HepG2 (cell line): ENCODE results near the gene IMPDH1. TPM values are rescaled to one million over a fixed set of nuclear protein-coding genes. Genes with fewer than 3 reads are reported as not detected.

Experiments used
- ATAC-seq: fragments of 200-7000 bp; cut with Tn5 transposase; 3 replicates; pipeline ENCODE4 v1.9.1; 2020; ENCODE audit warnings: mild to moderate bottlenecking, moderate library complexity
- BruUV-seq: library from RNA; stranded (reverse); fragments of 400-500 nt; replicated peaks from 2 replicates; lab custom pipeline; 2021; lab: Mats Ljungman, UMichigan
- CTCF ChIA-PET: fragments of 300-600 bp; formaldehyde crosslinking; extraction: SDS; loops from one replicate; lab custom pipeline; 2021; ENCODE audit warnings: low total read pairs, inconsistent platforms, low intra/inter-chr PET ratio; lab: Yijun Ruan, JAX
- POLR2A ChIA-PET: fragments of 350-600 bp; sonication (Branson Sonifier 250); formaldehyde crosslinking; loops from one replicate; lab custom pipeline; 2020; ENCODE audit warnings: antibody characterized with exemption, inconsistent platforms; lab: Yijun Ruan, JAX
- DNase-seq: peaks from one replicate; pipeline ENCODE4 v3.0.0-alpha.2; 2015; ENCODE audit warnings: low spot score
- FAIRE-seq: peaks from 3 replicates; lab custom pipeline; 2011; peaks lifted over from hg19 to GRCh38; lab: Jason Lieb, UNC
- H2AFZ ChIP-seq: one replicate; pipeline ENCODE4 v1.6.1; 2011; ENCODE audit warnings: low read length, inconsistent platforms
- H3K27ac ChIP-seq: fragments of 300-600 bp; 3 replicates; pipeline ENCODE4 v1.8.0; 2011; ENCODE audit warnings: mixed run types, mild to moderate bottlenecking, mixed read lengths, low read length, inconsistent platforms; ENCODE audit not compliant: insufficient read depth; ENCODE audit errors: extremely low read length
- H3K27me3 ChIP-seq, 2 experiments: fragments of 200-600 bp in 1 of 2; 2 replicates in 1 of 2; 3 replicates in 1 of 2; pipeline versions ENCODE4 v1.6.0 to v1.8.0; 2011; ENCODE audit warnings: low read length in 2 of 2, mild to moderate bottlenecking in 2 of 2, moderate library complexity in 2 of 2, inconsistent platforms in 1 of 2; ENCODE audit not compliant: insufficient read depth in 2 of 2, control insufficient read depth in 1 of 2
- H3K36me3 ChIP-seq, 2 experiments: fragments of 200-600 bp in 1 of 2; replicated peaks in 1 of 2; 2 replicates in 1 of 2; 3 replicates in 1 of 2; pipeline versions ENCODE4 v1.5.1 to v1.8.0; 2011; ENCODE audit warnings: low read length in 2 of 2, inconsistent platforms in 1 of 2; ENCODE audit not compliant: insufficient read depth in 2 of 2, control insufficient read depth in 1 of 2
- H3K4me1 ChIP-seq: 2 replicates; pipeline ENCODE4 v1.5.1; 2012; ENCODE audit warnings: low read length, inconsistent platforms; ENCODE audit not compliant: insufficient read depth
- H3K4me2 ChIP-seq: 2 replicates; pipeline ENCODE4 v1.6.0; 2011; ENCODE audit warnings: low read depth, low read length, inconsistent platforms
- H3K4me3 ChIP-seq, 3 experiments: fragments of 200-600 bp in 1 of 3; sonication (generic), shearing (Covaris generic) in 1 of 3; replicated peaks in 1 of 3; 2 replicates each; pipeline ENCODE4 v1.5.1; 2011 to 2016; ENCODE audit warnings: low read length in 3 of 3, inconsistent platforms in 2 of 3, low read depth in 2 of 3, mild to moderate bottlenecking in 2 of 3, control low read depth in 1 of 3, mixed read lengths in 1 of 3; ENCODE audit not compliant: insufficient read depth in 1 of 3
- H3K79me2 ChIP-seq: one replicate; pipeline ENCODE4 v1.6.1; 2011; ENCODE audit warnings: low read length, inconsistent platforms; ENCODE audit not compliant: insufficient read depth
- H3K9ac ChIP-seq: 2 replicates; pipeline ENCODE4 v1.6.0; 2011; ENCODE audit warnings: mild to moderate bottlenecking, low read depth, low read length, inconsistent platforms; ENCODE audit not compliant: insufficient read depth
- H3K9me3 ChIP-seq: 2 replicates; pipeline ENCODE4 v1.5.1; 2012; ENCODE audit warnings: mild to moderate bottlenecking, low read length
- H4K20me1 ChIP-seq: 2 replicates; pipeline ENCODE4 v1.6.0; 2011; ENCODE audit warnings: inconsistent platforms, mild to moderate bottlenecking, low read length, moderate library complexity; ENCODE audit not compliant: insufficient read depth
- CEBPG ChIP-seq: IDR thresholded peaks from 2 replicates; pipeline ENCODE4 v1.6.1; 2016
- ELF3 ChIP-seq: IDR thresholded peaks from 2 replicates; pipeline ENCODE4 v1.6.1; 2016; ENCODE audit warnings: missing genetic modification reagents, missing compliant biosample characterization
- EP300 ChIP-seq, 3 experiments: sonication (generic) in 1 of 3; formaldehyde crosslinking in 1 of 3; IDR thresholded peaks; 2 replicates each; pipeline versions ENCODE4 v1.5.1 to v1.6.1; 2011 to 2020; ENCODE audit warnings: low read depth in 2 of 3, low read length in 2 of 3, borderline replicate concordance in 1 of 3, improper control_type of control experiment in 1 of 3, mild to moderate bottlenecking in 1 of 3, missing genetic modification reagents in 1 of 3, moderate library complexity in 1 of 3
- GATAD2A ChIP-seq: IDR thresholded peaks from 2 replicates; pipeline ENCODE4 v1.6.1; 2016
- ISL2 ChIP-seq: sonication (generic); formaldehyde crosslinking; IDR thresholded peaks from 2 replicates; pipeline ENCODE4 v1.5.0; 2020; ENCODE audit warnings: missing genetic modification reagents
- PPARG ChIP-seq: conservative IDR thresholded peaks from 2 replicates; pipeline ENCODE4 v1.6.1; 2016; ENCODE audit warnings: missing biosample characterization, missing genetic modification reagents
- SALL1 ChIP-seq: sonication (generic); formaldehyde crosslinking; IDR thresholded peaks from 2 replicates; pipeline ENCODE4 v1.8.0; 2022; ENCODE audit warnings: mild to moderate bottlenecking, missing genetic modification reagents
- ZNF205 ChIP-seq: IDR thresholded peaks from 2 replicates; pipeline ENCODE4 v1.6.1; 2018; ENCODE audit warnings: missing biosample characterization, missing genetic modification reagents
- WGBS: methylation state at CpG from one replicate; pipeline ENCODE4 v1.1.6; 2017; ENCODE audit warnings: low lambda C conversion rate; 5-methylcytosine and 5-hydroxymethylcytosine counted together
- in situ Hi-C: cut with HindIII; loops from 2 replicates; pipeline ENCODE4 v1.10.0; 2017; ENCODE audit warnings: low pct_unique_long_range_greater_than_20kb; ENCODE audit not compliant: extremely low pct_ligation_motif_present
- intact Hi-C: fragments of 100-400 bp; cut with micrococcal nuclease; formaldehyde crosslinking; loops from one replicate; pipeline ENCODE4 v1.10.0; 2022; ENCODE audit not compliant: unreplicated experiment
- polyA plus RNA-seq, 8 experiments: library from polyadenylated mRNA; depleted of rRNA in 3 of 8; stranded (reverse) in 7 of 8; unstranded in 1 of 8; fragments of >200 nt; fragmentation: Illumina TruSeq in 4 of 8; extraction: Trizol in 4 of 8; gene quantifications; 2 replicates each; pipeline versions ENCODE4 v1.2.1 to v1.2.3, GENCODE V29; 2011 to 2016; ENCODE audit warnings: low read depth in 4 of 8, missing spikeins in 1 of 8, mixed read lengths in 1 of 8; ENCODE audit not compliant: insufficient read depth in 1 of 8
- total RNA-seq, 5 experiments: library from RNA; depleted of rRNA; stranded (reverse); fragments of >200 nt; fragmentation: Illumina TruSeq; extraction: Trizol; gene quantifications; 2 replicates each; pipeline ENCODE4 v1.2.3, GENCODE V29; 2016; ENCODE audit warnings: low read depth in 1 of 5
- TF ChIP-seq, protein P1 (sequence below): sonication (generic); formaldehyde crosslinking; IDR thresholded peaks from 2 replicates; pipeline ENCODE4 v1.9.0; 2021; ENCODE audit warnings: mild to moderate bottlenecking, missing genetic modification reagents
- TF ChIP-seq, protein P2 (sequence below): IDR thresholded peaks from 2 replicates; pipeline ENCODE4 v1.4.0; 2020; ENCODE audit warnings: mild to moderate bottlenecking, missing genetic modification reagents

The IMPDH1 gene
- total and polyA plus RNA-seq, 2 of the 13 experiments (the other 11 are each of a cell fraction or from before 2014, with no cell fraction given): 22.8 to 34.0 TPM

DNA sequence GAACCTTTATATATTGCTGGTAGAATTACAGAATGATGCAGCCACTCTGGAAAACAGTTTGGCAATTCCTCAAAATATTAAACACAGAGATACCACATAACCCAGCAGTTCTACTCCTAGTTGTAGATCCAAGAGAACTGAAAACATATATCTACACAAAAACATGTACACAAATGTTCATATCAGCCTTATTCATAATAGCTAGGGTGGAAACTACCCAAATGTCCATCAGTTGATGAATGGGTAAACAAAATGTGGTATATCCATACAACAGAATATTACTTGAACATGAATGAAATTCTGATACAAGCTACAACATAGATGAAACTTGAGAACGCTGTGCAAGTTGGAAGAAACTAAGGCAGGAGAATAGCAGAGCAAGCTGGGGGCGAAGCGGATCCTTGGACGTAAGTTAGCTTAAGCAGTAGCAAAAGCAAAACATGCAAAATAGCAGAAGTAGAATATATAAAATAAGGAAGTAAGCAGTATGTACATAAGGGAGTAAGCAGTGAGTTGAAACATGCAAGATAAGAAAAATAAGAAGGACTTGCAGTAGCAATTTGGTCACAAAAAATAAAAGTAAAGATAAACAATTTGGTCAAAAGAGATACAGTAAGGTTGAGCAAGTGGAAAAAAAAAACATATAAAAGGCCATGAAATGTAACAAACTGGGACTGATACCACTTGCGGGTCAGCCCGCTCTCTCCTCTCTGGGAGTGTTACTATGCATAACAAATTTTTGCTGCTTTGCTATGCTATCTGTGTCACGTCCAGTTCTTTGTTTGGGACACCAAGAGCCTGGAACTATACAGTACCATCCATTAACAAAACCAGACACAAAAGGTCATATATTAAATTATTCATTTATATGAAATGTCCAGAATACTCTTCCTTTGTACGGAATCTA, 27.9 kb upstream of the IMPDH1 start (continued):
- TF ChIP-seq, protein P1, sequence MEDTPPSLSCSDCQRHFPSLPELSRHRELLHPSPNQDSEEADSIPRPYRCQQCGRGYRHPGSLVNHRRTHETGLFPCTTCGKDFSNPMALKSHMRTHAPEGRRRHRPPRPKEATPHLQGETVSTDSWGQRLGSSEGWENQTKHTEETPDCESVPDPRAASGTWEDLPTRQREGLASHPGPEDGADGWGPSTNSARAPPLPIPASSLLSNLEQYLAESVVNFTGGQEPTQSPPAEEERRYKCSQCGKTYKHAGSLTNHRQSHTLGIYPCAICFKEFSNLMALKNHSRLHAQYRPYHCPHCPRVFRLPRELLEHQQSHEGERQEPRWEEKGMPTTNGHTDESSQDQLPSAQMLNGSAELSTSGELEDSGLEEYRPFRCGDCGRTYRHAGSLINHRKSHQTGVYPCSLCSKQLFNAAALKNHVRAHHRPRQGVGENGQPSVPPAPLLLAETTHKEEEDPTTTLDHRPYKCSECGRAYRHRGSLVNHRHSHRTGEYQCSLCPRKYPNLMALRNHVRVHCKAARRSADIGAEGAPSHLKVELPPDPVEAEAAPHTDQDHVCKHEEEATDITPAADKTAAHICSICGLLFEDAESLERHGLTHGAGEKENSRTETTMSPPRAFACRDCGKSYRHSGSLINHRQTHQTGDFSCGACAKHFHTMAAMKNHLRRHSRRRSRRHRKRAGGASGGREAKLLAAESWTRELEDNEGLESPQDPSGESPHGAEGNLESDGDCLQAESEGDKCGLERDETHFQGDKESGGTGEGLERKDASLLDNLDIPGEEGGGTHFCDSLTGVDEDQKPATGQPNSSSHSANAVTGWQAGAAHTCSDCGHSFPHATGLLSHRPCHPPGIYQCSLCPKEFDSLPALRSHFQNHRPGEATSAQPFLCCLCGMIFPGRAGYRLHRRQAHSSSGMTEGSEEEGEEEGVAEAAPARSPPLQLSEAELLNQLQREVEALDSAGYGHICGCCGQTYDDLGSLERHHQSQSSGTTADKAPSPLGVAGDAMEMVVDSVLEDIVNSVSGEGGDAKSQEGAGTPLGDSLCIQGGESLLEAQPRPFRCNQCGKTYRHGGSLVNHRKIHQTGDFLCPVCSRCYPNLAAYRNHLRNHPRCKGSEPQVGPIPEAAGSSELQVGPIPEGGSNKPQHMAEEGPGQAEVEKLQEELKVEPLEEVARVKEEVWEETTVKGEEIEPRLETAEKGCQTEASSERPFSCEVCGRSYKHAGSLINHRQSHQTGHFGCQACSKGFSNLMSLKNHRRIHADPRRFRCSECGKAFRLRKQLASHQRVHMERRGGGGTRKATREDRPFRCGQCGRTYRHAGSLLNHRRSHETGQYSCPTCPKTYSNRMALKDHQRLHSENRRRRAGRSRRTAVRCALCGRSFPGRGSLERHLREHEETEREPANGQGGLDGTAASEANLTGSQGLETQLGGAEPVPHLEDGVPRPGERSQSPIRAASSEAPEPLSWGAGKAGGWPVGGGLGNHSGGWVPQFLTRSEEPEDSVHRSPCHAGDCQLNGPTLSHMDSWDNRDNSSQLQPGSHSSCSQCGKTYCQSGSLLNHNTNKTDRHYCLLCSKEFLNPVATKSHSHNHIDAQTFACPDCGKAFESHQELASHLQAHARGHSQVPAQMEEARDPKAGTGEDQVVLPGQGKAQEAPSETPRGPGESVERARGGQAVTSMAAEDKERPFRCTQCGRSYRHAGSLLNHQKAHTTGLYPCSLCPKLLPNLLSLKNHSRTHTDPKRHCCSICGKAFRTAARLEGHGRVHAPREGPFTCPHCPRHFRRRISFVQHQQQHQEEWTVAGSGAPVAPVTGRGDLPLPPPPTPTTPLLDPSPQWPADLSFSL (CRISPR knock-in tag): no peak

DNA sequence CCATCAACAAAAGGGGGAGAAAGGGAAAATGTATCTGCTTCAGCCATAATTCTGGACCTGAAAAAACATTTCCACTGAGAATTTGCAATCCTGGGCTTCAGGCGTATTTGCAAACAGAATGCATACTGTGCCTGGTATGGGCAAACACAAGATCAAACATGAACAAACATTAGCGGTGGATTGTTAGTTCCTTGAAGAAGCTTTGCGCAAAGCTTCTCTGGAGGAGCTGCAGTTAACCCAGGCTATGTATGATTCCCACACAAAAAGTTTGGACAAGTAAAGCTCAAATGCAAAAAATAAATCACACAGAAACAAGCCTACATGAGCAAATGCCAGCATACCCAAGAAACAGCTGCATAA, 25.5 kb upstream of the IMPDH1 start:
- Histone ChIP-seq H3K4me2 (peak overlapping the region; percentile 39; the same call in 1 of the 2 replicates), H3K79me2 (no peaks in the 10 kb centered on the region), H3K27ac (no peak overlapping the region), H2AFZ (no peak overlapping the region), H3K9me3 (no peaks in the 10 kb centered on the region), H3K4me1 (peaks cover 40% of the 10 kb centered on the region), H3K4me3 (no peak overlapping the region), H4K20me1 (no peaks in the 10 kb centered on the region), H3K9ac (no peak overlapping the region), H3K27me3 (peaks cover 2 to 10% of the 10 kb centered on the region in 2 experiments; a peak in 2 of 5 replicates), H3K36me3 (no peaks in the 10 kb centered on the region)
- WGBS: 0% methylated on average over 3 of the region's 3 CpGs
- ChIA-PET POLR2A (interaction anchor here (1.0 to 3.3 kb wide), 5 partner anchors 10 to 26 kb away, joined by 3 to 54 read pairs (median 7); partner anchors contain the start of gene HILPDA), CTCF (interaction anchor here (2.1 kb wide), 1 partner anchor 26 kb away, joined by 7 read pairs; no protein-coding TSS in a partner anchor)
- intact Hi-C loops: no loop called here
- peak; percentile 83 for FAIRE-seq
- BruUV-seq: no TSS peak
- in situ Hi-C loops: loop anchor here (25.0 kb wide), 1 partner anchor 452 kb away; no protein-coding TSS in a partner anchor
- peak; percentile 67 for ATAC-seq
- peak; percentile 65 for DNase-seq
- TF ChIP-seq ELF3 (CRISPR knock-in tag) (peak; percentile 75), CEBPG (peak; percentile 50; the same call in 1 of the 2 replicates), ISL2 (CRISPR knock-in tag) (peak; percentile 56; the same call in 1 of the 2 replicates), SALL1 (CRISPR knock-in tag) (peak; percentile 60; the same call in 1 of the 2 replicates), PPARG (0 out of 2 replicates have a peak, but pooled peaks have one; percentile 11), EP300 (IDR thresholded peaks at IDR 0.05; ENCODE audit: low read depth in 2 of 2, low read length in 2 of 2) (peak in 1 of 2 experiments; percentile 74; a peak in 2 of 4 replicates), EP300 (CRISPR knock-in tag; IDR thresholded peaks at IDR 0.05; ENCODE audit: borderline replicate concordance) (peak; percentile 40; the same call in 1 of the 2 replicates), GATAD2A (CRISPR knock-in tag) (peak; percentile 81), ZNF205 (CRISPR knock-in tag) (0 out of 2 replicates have a peak, but pooled peaks have one; percentile 43)
- TF ChIP-seq, protein P2, sequence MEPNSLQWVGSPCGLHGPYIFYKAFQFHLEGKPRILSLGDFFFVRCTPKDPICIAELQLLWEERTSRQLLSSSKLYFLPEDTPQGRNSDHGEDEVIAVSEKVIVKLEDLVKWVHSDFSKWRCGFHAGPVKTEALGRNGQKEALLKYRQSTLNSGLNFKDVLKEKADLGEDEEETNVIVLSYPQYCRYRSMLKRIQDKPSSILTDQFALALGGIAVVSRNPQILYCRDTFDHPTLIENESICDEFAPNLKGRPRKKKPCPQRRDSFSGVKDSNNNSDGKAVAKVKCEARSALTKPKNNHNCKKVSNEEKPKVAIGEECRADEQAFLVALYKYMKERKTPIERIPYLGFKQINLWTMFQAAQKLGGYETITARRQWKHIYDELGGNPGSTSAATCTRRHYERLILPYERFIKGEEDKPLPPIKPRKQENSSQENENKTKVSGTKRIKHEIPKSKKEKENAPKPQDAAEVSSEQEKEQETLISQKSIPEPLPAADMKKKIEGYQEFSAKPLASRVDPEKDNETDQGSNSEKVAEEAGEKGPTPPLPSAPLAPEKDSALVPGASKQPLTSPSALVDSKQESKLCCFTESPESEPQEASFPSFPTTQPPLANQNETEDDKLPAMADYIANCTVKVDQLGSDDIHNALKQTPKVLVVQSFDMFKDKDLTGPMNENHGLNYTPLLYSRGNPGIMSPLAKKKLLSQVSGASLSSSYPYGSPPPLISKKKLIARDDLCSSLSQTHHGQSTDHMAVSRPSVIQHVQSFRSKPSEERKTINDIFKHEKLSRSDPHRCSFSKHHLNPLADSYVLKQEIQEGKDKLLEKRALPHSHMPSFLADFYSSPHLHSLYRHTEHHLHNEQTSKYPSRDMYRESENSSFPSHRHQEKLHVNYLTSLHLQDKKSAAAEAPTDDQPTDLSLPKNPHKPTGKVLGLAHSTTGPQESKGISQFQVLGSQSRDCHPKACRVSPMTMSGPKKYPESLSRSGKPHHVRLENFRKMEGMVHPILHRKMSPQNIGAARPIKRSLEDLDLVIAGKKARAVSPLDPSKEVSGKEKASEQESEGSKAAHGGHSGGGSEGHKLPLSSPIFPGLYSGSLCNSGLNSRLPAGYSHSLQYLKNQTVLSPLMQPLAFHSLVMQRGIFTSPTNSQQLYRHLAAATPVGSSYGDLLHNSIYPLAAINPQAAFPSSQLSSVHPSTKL (CRISPR knock-in tag): peak; percentile 91
